Measurements from ENCODE around the gene SDHAF3. TPM values are rescaled to one million over a fixed set of nuclear protein-coding genes. Genes with fewer than 3 reads are reported as not detected.
"Not testable (repeated sequence)": the region's sequence is repeated elsewhere in the genome, so short reads cannot be mapped to it uniquely, and the experiment has no call there.

Gene SDHAF3
- total and polyA plus RNA-seq, 2 donors (not counting 1 experiment from before 2014, with no cell fraction given): 7.3 to 12.6 TPM

DNA sequence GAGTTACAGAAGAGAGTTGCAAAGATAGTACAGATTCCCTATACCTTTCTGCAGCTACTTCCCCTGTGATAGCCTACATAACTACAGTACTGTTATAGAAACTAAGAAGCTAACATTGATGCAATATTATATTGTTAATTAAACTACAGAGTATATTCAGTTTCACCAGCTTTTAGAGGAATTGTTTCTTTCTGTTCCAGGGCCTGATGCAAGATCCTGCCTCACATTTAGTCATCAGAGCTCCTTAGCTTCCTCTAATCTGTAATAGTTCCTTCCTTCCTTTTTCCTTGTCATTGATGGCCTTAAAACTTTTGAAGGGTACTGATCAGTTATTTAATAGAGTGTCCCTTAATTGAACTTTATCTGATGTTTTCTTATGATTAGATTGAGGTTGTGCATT lies 56.8 kb downstream of the SDHAF3 start:
- H3K36me3 ChIP-seq (ENCODE audit: control insufficient read depth, insufficient read depth, low read length): no peaks in the 10 kb centered on the region
- peak in 1 of 2 donors; percentile 4 for DNase-seq (ENCODE audit: low read depth in 2 of 2)

DNA sequence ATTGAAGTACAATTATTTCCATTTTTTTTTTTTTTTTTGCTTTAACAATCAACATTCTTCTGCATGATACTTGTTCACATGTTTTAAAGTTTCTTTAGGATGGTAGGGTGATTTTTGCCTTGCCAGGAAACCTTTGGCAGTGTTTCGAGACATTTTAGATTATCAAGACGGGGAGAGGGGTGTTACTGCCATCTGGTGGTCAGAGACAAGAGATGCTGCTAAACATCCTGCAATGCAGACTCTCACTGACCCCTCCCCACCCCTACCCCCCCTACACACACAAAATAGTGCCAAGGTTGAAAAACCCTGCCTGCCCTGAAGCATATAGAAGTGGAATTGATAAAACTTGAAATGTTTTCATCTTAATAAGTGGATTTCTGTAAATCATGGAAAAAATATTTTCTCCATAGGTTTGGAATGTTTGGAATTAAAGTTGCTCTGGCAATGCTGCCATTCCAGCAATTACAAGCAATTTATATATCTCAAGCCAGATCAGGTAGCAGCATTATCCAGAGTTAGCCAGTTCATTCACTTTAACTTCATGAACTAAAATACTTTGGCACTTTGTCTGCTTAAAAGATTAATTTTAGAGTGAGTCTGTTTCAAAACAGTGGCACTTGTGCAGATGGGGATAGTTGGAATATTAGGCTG lies 62.1 kb downstream of the SDHAF3 start:
- Histone ChIP-seq H3K27me3 (ENCODE audit: control insufficient read depth, insufficient read depth, low read length) (no peaks in the 10 kb centered on the region), H3K4me1 (ENCODE audit: control insufficient read depth, extremely low read depth, insufficient read depth, low read length) (no peaks in the 10 kb centered on the region), H3K4me2 (ENCODE audit: extremely low read depth, insufficient read depth, low read length) (no peak overlapping the region), H3K79me2 (ENCODE audit: control insufficient read depth, insufficient read depth, low read length) (no peaks in the 10 kb centered on the region), H3K9me3 (ENCODE audit: control insufficient read depth, insufficient read depth, low read depth, low read length) (no peaks in the 10 kb centered on the region), H3K9ac (ENCODE audit: insufficient read depth, low read length) (no peak overlapping the region), H2AFZ (ENCODE audit: low read length) (no peak overlapping the region), H3K27ac (ENCODE audit: insufficient read depth, low read length) (no peak overlapping the region), H4K20me1 (ENCODE audit: control insufficient read depth, extremely low read depth, insufficient read depth, low read length) (no peaks in the 10 kb centered on the region), H3K36me3 (ENCODE audit: control insufficient read depth, insufficient read depth, low read length) (no peaks in the 10 kb centered on the region), H3K4me3 (replicated peaks in 1 of 4; ENCODE audit: control extremely low read depth in 1 of 4, insufficient read depth in 1 of 4, low read depth in 3 of 4, low read length in 4 of 4) (no peak overlapping the region)
- TF ChIP-seq EZH2 (IDR thresholded peaks at IDR 0.05; ENCODE audit: low read length, missing control alignments): no peak
- TF ChIP-seq, protein P1, sequence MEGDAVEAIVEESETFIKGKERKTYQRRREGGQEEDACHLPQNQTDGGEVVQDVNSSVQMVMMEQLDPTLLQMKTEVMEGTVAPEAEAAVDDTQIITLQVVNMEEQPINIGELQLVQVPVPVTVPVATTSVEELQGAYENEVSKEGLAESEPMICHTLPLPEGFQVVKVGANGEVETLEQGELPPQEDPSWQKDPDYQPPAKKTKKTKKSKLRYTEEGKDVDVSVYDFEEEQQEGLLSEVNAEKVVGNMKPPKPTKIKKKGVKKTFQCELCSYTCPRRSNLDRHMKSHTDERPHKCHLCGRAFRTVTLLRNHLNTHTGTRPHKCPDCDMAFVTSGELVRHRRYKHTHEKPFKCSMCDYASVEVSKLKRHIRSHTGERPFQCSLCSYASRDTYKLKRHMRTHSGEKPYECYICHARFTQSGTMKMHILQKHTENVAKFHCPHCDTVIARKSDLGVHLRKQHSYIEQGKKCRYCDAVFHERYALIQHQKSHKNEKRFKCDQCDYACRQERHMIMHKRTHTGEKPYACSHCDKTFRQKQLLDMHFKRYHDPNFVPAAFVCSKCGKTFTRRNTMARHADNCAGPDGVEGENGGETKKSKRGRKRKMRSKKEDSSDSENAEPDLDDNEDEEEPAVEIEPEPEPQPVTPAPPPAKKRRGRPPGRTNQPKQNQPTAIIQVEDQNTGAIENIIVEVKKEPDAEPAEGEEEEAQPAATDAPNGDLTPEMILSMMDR (conservative IDR thresholded peaks at IDR 0.05 in 1 of 2, IDR thresholded peaks at IDR 0.05 in 1 of 2; ENCODE audit: low read depth in 1 of 2, low read length in 2 of 2): peak; percentile 82 to 83
- DNase-seq (ENCODE audit: low read depth in 2 of 2): peak; percentile 48 to 72

More for the DNA sequence above, 56.8 kb downstream of the SDHAF3 start:
- Histone ChIP-seq H3K9me3 (ENCODE audit: control insufficient read depth, insufficient read depth, low read depth, low read length) (no peaks in the 10 kb centered on the region), H3K27me3 (ENCODE audit: control insufficient read depth, insufficient read depth, low read length) (no peaks in the 10 kb centered on the region), H4K20me1 (ENCODE audit: control insufficient read depth, extremely low read depth, insufficient read depth, low read length) (no peaks in the 10 kb centered on the region), H3K4me1 (ENCODE audit: control insufficient read depth, extremely low read depth, insufficient read depth, low read length) (no peaks in the 10 kb centered on the region), H3K4me3 (replicated peaks in 1 of 4; ENCODE audit: control extremely low read depth in 1 of 4, insufficient read depth in 1 of 4, low read depth in 3 of 4, low read length in 4 of 4) (no peak overlapping the region), H3K9ac (ENCODE audit: insufficient read depth, low read length) (no peak overlapping the region), H3K79me2 (ENCODE audit: control insufficient read depth, insufficient read depth, low read length) (no peaks in the 10 kb centered on the region), H3K4me2 (ENCODE audit: extremely low read depth, insufficient read depth, low read length) (no peak overlapping the region), H2AFZ (ENCODE audit: low read length) (no peak overlapping the region), H3K27ac (ENCODE audit: insufficient read depth, low read length) (no peak overlapping the region)
- TF ChIP-seq, protein P1 (conservative IDR thresholded peaks at IDR 0.05 in 1 of 2, IDR thresholded peaks at IDR 0.05 in 1 of 2; ENCODE audit: low read depth in 1 of 2, low read length in 2 of 2): no peak
- no peak for TF ChIP-seq EZH2 (IDR thresholded peaks at IDR 0.05; ENCODE audit: low read length, missing control alignments)

DNA sequence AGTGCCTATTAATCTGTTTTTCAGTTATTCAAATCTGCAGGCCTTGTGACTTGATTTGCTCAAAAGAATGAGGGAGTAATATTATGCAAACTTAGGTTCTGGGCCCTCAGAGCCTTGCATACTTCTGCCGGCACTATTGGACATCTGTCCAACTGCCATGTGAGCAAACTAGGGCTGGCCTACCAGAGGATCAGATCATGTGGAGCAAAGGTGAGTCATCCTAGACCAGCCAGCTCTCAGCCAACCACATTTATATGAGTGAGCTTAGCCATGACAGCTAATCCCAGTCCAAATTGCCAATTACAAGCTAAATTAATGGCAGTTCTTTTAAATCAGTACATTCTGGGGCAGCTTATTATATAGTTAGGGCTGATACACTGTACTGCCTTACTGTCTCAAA lies 69.6 kb downstream of the SDHAF3 start:
- Histone ChIP-seq H3K27me3 (ENCODE audit: control insufficient read depth, insufficient read depth, low read length) (no peaks in the 10 kb centered on the region), H3K79me2 (ENCODE audit: control insufficient read depth, insufficient read depth, low read length) (no peaks in the 10 kb centered on the region)

DNA sequence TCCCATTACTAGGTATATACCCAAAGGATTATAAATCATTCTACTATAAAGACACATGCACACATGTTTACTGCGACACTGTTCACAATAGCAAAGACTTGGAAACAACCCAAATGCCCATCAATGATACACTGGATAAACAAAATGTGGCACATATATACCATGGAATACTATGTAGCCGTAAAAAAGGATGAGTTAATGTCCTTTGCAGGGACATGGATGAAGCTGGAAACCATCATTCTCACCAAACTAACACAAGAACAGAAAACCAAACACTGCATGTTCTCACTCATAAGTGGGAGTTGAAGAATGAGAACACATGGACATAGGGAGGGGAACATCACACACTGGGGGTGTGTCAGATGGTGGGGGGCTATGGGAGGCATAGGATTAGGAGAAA lies 78.7 kb downstream of the SDHAF3 start:
- H3K4me1 ChIP-seq (ENCODE audit: control insufficient read depth, extremely low read depth, insufficient read depth, low read length); H3K9ac ChIP-seq (ENCODE audit: insufficient read depth, low read length); H3K4me2 ChIP-seq (ENCODE audit: extremely low read depth, insufficient read depth, low read length); H3K9me3 ChIP-seq (ENCODE audit: control insufficient read depth, insufficient read depth, low read depth, low read length); DNase-seq (ENCODE audit: low read depth in 2 of 2); H3K79me2 ChIP-seq (ENCODE audit: control insufficient read depth, insufficient read depth, low read length); H3K27me3 ChIP-seq (ENCODE audit: control insufficient read depth, insufficient read depth, low read length); H4K20me1 ChIP-seq (ENCODE audit: control insufficient read depth, extremely low read depth, insufficient read depth, low read length); H3K27ac ChIP-seq (ENCODE audit: insufficient read depth, low read length); H3K4me3 ChIP-seq (replicated peaks in 1 of 4; ENCODE audit: control extremely low read depth in 1 of 4, insufficient read depth in 1 of 4, low read depth in 3 of 4, low read length in 4 of 4); H3K36me3 ChIP-seq (ENCODE audit: control insufficient read depth, insufficient read depth, low read length); H2AFZ ChIP-seq (ENCODE audit: low read length): not testable (repeated sequence)

More for the DNA sequence above, 69.6 kb downstream of the SDHAF3 start:
- no peaks in the 10 kb centered on the region for H4K20me1 ChIP-seq (ENCODE audit: control insufficient read depth, extremely low read depth, insufficient read depth, low read length)
- H3K4me2 ChIP-seq (ENCODE audit: extremely low read depth, insufficient read depth, low read length): no peak overlapping the region
- DNase-seq (ENCODE audit: low read depth in 2 of 2): peak; percentile 48 to 52
- H3K27ac ChIP-seq (ENCODE audit: insufficient read depth, low read length): no peak overlapping the region
- H3K36me3 ChIP-seq (ENCODE audit: control insufficient read depth, insufficient read depth, low read length): no peaks in the 10 kb centered on the region
- TF ChIP-seq, protein P1 (conservative IDR thresholded peaks at IDR 0.05 in 1 of 2, IDR thresholded peaks at IDR 0.05 in 1 of 2; ENCODE audit: low read depth in 1 of 2, low read length in 2 of 2): no peak
- no peak for TF ChIP-seq EZH2 (IDR thresholded peaks at IDR 0.05; ENCODE audit: low read length, missing control alignments)
- no peaks in the 10 kb centered on the region for H3K4me1 ChIP-seq (ENCODE audit: control insufficient read depth, extremely low read depth, insufficient read depth, low read length)
- no peak overlapping the region for H3K9ac ChIP-seq (ENCODE audit: insufficient read depth, low read length)
- H3K9me3 ChIP-seq (ENCODE audit: control insufficient read depth, insufficient read depth, low read depth, low read length): no peaks in the 10 kb centered on the region
- no peak overlapping the region for H3K4me3 ChIP-seq (replicated peaks in 1 of 4; ENCODE audit: control extremely low read depth in 1 of 4, insufficient read depth in 1 of 4, low read depth in 3 of 4, low read length in 4 of 4)
- H2AFZ ChIP-seq (ENCODE audit: low read length): no peak overlapping the region

Measured in fibroblast of lung (primary cell).